GM10266 (cell line): ENCODE measurements around the gene CBFB.

ENCODE experiments used
- DNase-seq: peaks from one replicate; pipeline ENCODE4 v3.0.0; 2012; ENCODE audit errors: extremely low spot score
- TF ChIP-seq, protein P1 (sequence below): IDR thresholded peaks from 2 replicates; pipeline ENCODE4 v1.5.1; 2012; ENCODE audit warnings: mild to moderate bottlenecking, low read depth; ENCODE audit not compliant: control insufficient read depth, insufficient read depth; ENCODE audit errors: missing control alignments

Gene CBFB

GRCh38 chr16:67086822-67087221 is 57.9 kb downstream of the CBFB start:
- no peak for DNase-seq
- TF ChIP-seq, protein P1, sequence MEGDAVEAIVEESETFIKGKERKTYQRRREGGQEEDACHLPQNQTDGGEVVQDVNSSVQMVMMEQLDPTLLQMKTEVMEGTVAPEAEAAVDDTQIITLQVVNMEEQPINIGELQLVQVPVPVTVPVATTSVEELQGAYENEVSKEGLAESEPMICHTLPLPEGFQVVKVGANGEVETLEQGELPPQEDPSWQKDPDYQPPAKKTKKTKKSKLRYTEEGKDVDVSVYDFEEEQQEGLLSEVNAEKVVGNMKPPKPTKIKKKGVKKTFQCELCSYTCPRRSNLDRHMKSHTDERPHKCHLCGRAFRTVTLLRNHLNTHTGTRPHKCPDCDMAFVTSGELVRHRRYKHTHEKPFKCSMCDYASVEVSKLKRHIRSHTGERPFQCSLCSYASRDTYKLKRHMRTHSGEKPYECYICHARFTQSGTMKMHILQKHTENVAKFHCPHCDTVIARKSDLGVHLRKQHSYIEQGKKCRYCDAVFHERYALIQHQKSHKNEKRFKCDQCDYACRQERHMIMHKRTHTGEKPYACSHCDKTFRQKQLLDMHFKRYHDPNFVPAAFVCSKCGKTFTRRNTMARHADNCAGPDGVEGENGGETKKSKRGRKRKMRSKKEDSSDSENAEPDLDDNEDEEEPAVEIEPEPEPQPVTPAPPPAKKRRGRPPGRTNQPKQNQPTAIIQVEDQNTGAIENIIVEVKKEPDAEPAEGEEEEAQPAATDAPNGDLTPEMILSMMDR = no peak

- DNase-seq = no peak
- TF ChIP-seq, protein P1 = no peak
These were observed 58.3 kb downstream of the CBFB start for GRCh38 chr16:67087291-67087690.

DNA sequence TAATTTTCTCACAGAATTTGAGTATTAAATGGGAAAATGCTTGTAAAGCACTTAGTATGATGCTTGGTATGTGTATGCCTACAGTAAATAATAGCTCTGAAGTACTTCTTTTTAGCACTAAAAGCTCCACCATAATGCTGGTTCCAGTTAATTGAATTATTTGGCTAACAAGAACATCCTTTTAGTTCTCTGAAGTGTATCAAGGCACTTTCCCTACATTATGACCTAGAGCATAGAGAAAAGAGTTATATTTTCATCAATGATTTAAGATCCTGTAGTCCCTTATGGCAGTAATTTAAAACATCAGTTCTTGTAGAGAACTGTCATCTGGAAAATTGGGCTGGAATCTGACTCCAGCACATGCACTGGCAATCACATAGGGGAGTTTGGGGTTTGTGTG is 58.9 kb downstream of the CBFB start:
- TF ChIP-seq, protein P1 = no peak

GRCh38 chr16:67088551-67088950 is 59.6 kb downstream of the CBFB start:
- TF ChIP-seq, protein P1 = no peak

More for the DNA sequence above, 58.9 kb downstream of the CBFB start:
- DNase-seq = no peak

GRCh38 chr16:67089101-67089500 is 60.2 kb downstream of the CBFB start:
- TF ChIP-seq, protein P1 = no peak
- DNase-seq = no peak

More at GRCh38 chr16:67088551-67088950, 59.6 kb downstream of the CBFB start:
- no peak for DNase-seq

DNA sequence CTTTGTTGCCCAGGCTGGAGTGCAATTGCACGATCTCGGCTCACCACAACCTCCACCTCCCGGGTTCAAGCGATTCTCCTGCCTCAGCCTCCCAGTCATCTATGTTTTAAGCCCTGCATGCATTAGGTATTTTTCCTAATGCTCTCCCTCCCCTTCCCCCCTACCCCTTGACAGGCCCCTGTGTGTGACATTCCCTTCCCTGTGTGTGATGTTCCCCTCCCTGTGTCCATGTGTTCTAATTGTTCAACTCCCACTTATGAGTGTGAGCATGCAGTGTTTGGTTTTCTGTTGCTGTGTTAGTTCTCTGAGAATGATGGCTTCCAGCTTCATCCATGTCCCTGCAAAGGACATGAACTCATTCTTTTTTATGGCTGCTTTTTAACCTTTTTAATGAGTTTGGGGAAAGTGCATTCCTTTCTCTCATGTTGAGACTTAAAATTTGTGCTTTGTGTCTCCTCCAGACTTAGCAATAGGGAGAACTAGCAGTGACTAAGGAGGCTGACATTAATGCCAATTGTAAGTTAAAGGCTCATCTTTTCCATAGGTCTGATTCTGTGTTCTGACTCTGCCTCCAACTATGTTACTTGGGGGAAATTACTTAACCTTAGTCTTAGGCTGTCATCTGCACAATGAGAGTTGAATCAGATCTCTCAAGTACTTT is 63.1 kb downstream of the CBFB start:
- DNase-seq = no peak
- TF ChIP-seq, protein P1 = no peak

DNA sequence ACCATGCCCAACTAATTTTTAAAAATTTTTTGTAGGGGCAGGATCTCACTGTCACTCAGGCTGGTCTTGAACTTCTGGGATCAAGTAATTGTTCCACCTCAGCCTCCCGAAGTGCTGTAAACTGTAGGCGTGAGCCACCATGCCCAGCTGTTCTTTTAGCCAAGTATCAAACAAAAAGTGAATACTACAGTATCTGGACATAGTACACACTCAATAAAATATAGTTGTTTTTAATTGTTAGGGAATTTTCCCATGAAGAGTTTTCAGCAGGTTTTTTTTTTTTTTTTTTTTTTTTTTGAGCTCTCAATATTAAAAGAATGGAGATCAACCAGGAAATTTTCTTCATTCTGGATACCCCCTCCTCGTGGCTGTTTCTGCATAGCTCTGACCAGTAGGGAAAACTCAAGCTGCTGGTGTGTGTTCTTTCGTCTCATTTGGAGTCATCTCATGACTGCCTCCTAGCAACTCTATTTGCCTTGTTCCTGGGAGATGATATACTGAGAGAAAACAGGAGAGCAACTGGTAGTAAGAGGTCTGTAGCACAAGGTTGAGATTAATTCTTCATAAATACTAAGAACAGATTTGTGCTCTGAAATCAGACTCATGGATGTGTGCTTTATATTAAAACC is 64.3 kb downstream of the CBFB start:
- TF ChIP-seq, protein P1 = no peak
- no peak for DNase-seq
